NT2/D1 (cell line): ENCODE data around the gene FBXO10.
"Not testable (repeated sequence)": the region's sequence is repeated elsewhere in the genome, so short reads cannot be mapped to it uniquely, and the experiment has no call there.

ENCODE experiments used
- DNase-seq: peaks from one replicate; pipeline ENCODE4 v3.0.0-alpha.2; 2011; ENCODE audit warnings: low read depth, low spot score
- H3K27me3 ChIP-seq: 2 replicates; pipeline ENCODE4 v1.6.0; 2011; ENCODE audit warnings: mild to moderate bottlenecking; ENCODE audit not compliant: insufficient read length, insufficient read depth
- H3K36me3 ChIP-seq: 2 replicates; pipeline ENCODE4 v1.6.1; 2011; ENCODE audit warnings: mild to moderate bottlenecking, low read length, mixed read lengths; ENCODE audit not compliant: insufficient read depth, insufficient read length
- H3K4me1 ChIP-seq: 2 replicates; pipeline ENCODE4 v1.5.1; 2011; ENCODE audit not compliant: insufficient read depth, insufficient read length
- H3K4me3 ChIP-seq: 2 replicates; pipeline ENCODE4 v1.5.1; 2011; ENCODE audit warnings: low read depth; ENCODE audit not compliant: insufficient read length
- H3K9ac ChIP-seq: 2 replicates; pipeline ENCODE4 v1.6.0; 2011; ENCODE audit warnings: low read depth; ENCODE audit not compliant: insufficient read length
- H3K9me3 ChIP-seq: 2 replicates; pipeline ENCODE4 v1.5.1; 2011; ENCODE audit warnings: mild to moderate bottlenecking, low read length; ENCODE audit not compliant: insufficient read depth
- SUZ12 ChIP-seq: IDR thresholded peaks from 2 replicates; pipeline ENCODE4 v1.6.1; 2011; ENCODE audit not compliant: insufficient read length, insufficient read depth; ENCODE audit errors: extremely low read depth
- YY1 ChIP-seq: IDR thresholded peaks from 2 replicates; pipeline ENCODE4 v1.6.1; 2011; ENCODE audit not compliant: insufficient read length, insufficient read depth
- ZNF274 ChIP-seq: IDR thresholded peaks from 2 replicates; pipeline ENCODE4 v1.6.1; 2011; ENCODE audit warnings: mild to moderate bottlenecking, low read depth, low read length

Gene FBXO10

GRCh38 chr9:37511016-37512010, 64.9 kb downstream of the FBXO10 start:
- Histone ChIP-seq H3K36me3 (peaks cover 61% of the 10 kb centered on the region), H3K27me3 (no peaks in the 10 kb centered on the region), H3K9ac (no peak overlapping the region), H3K4me1 (peaks cover 5% of the 10 kb centered on the region), H3K9me3 (no peaks in the 10 kb centered on the region), H3K4me3 (no peak overlapping the region)
- peak; percentile 47 for DNase-seq
- TF ChIP-seq YY1 (no peak), SUZ12 (no peak), ZNF274 (no peak)

DNA sequence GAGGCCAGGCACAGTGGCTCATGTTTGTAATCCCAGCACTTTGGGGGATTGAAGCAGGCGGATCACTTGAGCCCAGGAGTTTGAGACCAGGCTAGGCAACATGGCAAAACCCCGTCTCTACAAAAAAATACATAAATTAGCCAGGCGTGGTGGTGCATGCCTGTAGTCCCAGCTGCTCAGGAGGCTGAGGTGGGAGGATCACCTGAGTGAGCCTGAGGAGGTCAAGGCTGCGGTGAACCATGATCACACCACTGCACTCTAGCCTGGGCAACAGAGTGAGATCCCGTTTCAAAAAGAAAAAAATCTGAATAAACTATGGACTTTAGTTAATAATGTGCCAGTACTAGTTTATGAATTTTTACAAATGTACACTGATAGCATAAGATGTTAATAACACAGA, 66.1 kb downstream of the FBXO10 start:
- H3K9me3 ChIP-seq, H3K4me3 ChIP-seq, H3K9ac ChIP-seq, H3K27me3 ChIP-seq, H3K4me1 ChIP-seq, DNase-seq: not testable (repeated sequence)
- peaks cover 63% of the 10 kb centered on the region for H3K36me3 ChIP-seq

- H3K36me3 ChIP-seq, result peaks cover 65% of the 10 kb centered on the region
- no peaks in the 10 kb centered on the region for H3K27me3 ChIP-seq
- no peaks in the 10 kb centered on the region for H3K9me3 ChIP-seq
- no peak overlapping the region for H3K9ac ChIP-seq
- DNase-seq, result no peak
- TF ChIP-seq SUZ12, result no peak
- no peak for TF ChIP-seq YY1
- TF ChIP-seq ZNF274, result no peak
- H3K4me3 ChIP-seq, result no peak overlapping the region
- H3K4me1 ChIP-seq, result peaks cover 5% of the 10 kb centered on the region
These were observed 66.6 kb downstream of the FBXO10 start for GRCh38 chr9:37509536-37509935.

- no peak for DNase-seq
- Histone ChIP-seq H3K9ac (no peak overlapping the region), H3K4me3 (no peak overlapping the region), H3K9me3 (no peaks in the 10 kb centered on the region), H3K4me1 (peaks cover 5% of the 10 kb centered on the region), H3K27me3 (no peaks in the 10 kb centered on the region), H3K36me3 (peaks cover 68% of the 10 kb centered on the region)
- TF ChIP-seq YY1, result no peak
These were observed 67.4 kb downstream of the FBXO10 start for GRCh38 chr9:37508834-37509206.

- no peak for DNase-seq
- H3K4me3 ChIP-seq, result no peak overlapping the region
- peaks cover 74% of the 10 kb centered on the region for H3K36me3 ChIP-seq
- peaks cover 5% of the 10 kb centered on the region for H3K4me1 ChIP-seq
- H3K27me3 ChIP-seq, result no peaks in the 10 kb centered on the region
- H3K9me3 ChIP-seq, result no peaks in the 10 kb centered on the region
- no peak overlapping the region for H3K9ac ChIP-seq
- TF ChIP-seq YY1, result no peak
- no peak for TF ChIP-seq SUZ12
- TF ChIP-seq ZNF274, result no peak
These were observed 67.9 kb downstream of the FBXO10 start for GRCh38 chr9:37508135-37508833.

- Histone ChIP-seq H3K36me3 (peaks cover 80% of the 10 kb centered on the region), H3K4me1 (peaks cover 5% of the 10 kb centered on the region), H3K27me3 (no peaks in the 10 kb centered on the region), H3K4me3 (no peak overlapping the region), H3K9me3 (no peaks in the 10 kb centered on the region), H3K9ac (no peak overlapping the region)
- TF ChIP-seq YY1, result no peak
- no peak for TF ChIP-seq SUZ12
- no peak for TF ChIP-seq ZNF274
- no peak for DNase-seq
These were observed 68.5 kb downstream of the FBXO10 start for GRCh38 chr9:37507566-37508134.

DNA sequence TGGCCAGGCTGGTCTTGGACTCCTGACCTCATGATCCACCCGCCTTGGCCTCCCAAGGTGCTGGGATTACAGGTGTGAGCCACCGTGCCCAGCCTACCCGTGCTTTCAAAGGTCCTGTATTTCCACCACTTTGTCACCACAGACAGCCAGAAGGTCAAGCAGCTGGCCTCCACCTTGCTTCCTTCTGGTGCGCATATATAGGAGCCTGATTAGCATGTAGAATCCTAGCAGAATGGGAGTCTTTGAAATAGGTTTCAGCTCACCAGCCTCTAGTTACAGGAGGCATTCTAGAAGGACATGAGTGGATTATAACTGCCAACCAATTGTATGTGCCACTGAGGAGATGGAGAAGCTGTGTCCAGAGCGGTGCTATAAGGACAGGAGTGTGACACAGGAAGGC, 71.6 kb downstream of the FBXO10 start:
- Histone ChIP-seq H3K9ac (no peak overlapping the region), H3K27me3 (no peaks in the 10 kb centered on the region), H3K4me1 (no peaks in the 10 kb centered on the region), H3K36me3 (peaks cover 91% of the 10 kb centered on the region), H3K4me3 (no peak overlapping the region), H3K9me3 (no peaks in the 10 kb centered on the region)
- no peak for TF ChIP-seq SUZ12
- no peak for DNase-seq
